GM13977 (cell line): Measurements from ENCODE around the gene NAV3.

Experiments used
- DNase-seq: peaks from one replicate; pipeline ENCODE4 v3.0.0; 2012; ENCODE audit warnings: low spot score
- in situ Hi-C: fragments of 300-500 bp; cut with MboI; formaldehyde crosslinking; loops from one replicate; pipeline ENCODE4 v1.12.0; 2022; ENCODE audit warnings: low sequenced_read_pairs, low pct_unique_long_range_greater_than_20kb, mixed read lengths, inconsistent platforms; ENCODE audit not compliant: unreplicated experiment
- TF ChIP-seq, protein P1 (sequence below): IDR thresholded peaks from 2 replicates; pipeline ENCODE4 v1.5.1; 2012; ENCODE audit warnings: mild to moderate bottlenecking, control low read depth; ENCODE audit not compliant: insufficient read depth; ENCODE audit errors: extremely low read depth, missing control alignments

The NAV3 gene

DNA sequence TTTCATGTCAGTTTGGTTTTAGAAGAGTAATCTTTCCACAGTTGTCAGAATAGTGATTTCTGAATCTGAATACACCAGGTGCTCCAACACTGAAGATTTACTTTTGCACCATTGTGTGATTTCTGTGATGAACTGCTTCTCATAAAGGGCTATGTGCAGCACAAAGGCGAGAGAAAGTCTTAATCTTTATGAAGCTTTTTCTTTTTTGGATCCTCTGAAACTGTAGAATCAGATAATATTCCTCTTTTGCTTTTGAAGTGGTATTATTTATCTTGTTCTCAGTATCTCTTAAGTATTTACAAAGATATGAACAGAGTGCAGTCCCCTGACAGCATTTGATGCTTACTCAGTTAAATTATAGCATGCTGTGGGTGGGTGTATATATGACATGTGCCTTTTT, 207.8 kb downstream of the NAV3 start:
- TF ChIP-seq, protein P1, sequence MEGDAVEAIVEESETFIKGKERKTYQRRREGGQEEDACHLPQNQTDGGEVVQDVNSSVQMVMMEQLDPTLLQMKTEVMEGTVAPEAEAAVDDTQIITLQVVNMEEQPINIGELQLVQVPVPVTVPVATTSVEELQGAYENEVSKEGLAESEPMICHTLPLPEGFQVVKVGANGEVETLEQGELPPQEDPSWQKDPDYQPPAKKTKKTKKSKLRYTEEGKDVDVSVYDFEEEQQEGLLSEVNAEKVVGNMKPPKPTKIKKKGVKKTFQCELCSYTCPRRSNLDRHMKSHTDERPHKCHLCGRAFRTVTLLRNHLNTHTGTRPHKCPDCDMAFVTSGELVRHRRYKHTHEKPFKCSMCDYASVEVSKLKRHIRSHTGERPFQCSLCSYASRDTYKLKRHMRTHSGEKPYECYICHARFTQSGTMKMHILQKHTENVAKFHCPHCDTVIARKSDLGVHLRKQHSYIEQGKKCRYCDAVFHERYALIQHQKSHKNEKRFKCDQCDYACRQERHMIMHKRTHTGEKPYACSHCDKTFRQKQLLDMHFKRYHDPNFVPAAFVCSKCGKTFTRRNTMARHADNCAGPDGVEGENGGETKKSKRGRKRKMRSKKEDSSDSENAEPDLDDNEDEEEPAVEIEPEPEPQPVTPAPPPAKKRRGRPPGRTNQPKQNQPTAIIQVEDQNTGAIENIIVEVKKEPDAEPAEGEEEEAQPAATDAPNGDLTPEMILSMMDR, result no peak
- in situ Hi-C loops, result no loop called here
- no peak for DNase-seq

DNA sequence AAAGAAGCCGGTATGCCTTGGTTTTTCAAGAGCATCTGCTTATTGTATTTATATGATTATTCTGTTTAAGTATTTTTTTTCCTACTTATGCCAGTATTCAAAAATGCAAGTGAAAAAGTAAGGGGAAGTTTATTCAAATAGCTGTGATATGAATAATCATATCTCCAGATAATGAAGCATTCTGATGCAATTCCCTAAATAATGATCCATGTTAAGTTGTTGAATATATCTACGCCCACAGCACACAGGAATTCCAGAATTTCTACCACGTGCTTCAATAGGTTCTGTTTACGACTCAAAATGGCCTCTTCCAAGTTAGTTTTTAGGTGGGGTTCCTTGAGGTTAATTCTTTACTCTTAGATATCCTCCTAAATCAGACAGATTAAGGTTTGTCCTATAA, 208.3 kb downstream of the NAV3 start:
- no peak for DNase-seq
- TF ChIP-seq, protein P1, result no peak
- in situ Hi-C loops, result no loop called here

DNA sequence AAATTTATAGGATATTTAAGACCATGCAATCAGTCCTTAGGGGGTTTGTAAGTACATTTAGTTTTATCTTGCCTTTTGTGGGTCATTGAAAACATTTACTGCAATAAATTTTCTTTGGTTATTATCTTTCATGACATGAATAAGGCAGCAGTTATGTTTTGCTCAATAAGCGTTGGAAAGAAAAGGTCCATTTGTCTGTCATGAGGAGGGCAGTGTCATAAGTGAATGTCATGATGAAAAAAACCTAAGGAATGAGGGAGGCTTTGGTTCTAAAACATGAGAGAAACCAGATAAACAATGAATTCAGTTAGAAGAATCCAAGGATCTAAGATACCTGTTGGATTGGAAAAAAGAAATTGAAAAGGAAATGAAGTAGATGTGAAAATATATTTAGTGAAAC, 209.4 kb downstream of the NAV3 start:
- TF ChIP-seq, protein P1, result no peak
- DNase-seq, result no peak
- in situ Hi-C loops, result no loop called here

DNA sequence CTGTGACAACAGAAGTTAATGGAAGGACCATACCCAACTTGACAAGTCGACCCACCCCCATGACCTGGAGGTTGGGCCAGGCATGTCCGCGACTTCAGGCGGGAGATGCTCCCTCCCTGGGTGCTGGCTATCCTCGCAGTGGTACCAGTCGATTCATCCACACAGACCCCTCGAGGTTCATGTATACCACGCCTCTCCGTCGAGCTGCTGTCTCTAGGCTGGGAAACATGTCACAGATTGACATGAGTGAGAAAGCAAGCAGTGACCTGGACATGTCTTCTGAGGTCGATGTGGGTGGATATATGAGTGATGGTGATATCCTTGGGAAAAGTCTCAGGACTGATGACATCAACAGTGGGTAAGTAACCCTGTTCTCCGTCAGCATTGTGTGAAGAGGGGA, 220.1 kb downstream of the NAV3 start:
- in situ Hi-C loops, result no loop called here
- DNase-seq, result no peak

DNA sequence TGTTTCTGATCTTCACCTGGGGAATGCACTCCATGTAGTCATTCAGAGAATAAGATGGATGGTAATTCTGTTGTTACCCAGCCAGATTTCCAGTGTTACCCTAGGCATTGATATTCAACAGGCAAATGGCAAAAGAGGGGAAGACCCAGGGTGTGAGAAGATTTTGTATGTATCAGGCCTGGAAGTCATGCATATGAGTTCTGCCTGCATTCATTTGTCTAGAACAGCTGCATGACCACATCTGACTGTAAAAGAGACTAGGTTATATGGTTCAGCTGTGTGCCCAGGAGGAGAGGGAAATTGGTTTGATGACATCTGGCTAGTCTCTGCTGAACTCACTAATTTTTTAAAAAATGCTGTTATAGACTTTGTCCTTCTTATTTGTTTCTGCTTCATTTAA, 224.9 kb downstream of the NAV3 start:
- TF ChIP-seq, protein P1, result no peak
- no peak for DNase-seq
- in situ Hi-C loops, result no loop called here

More for the DNA sequence above, 220.1 kb downstream of the NAV3 start:
- TF ChIP-seq, protein P1, result no peak

DNA sequence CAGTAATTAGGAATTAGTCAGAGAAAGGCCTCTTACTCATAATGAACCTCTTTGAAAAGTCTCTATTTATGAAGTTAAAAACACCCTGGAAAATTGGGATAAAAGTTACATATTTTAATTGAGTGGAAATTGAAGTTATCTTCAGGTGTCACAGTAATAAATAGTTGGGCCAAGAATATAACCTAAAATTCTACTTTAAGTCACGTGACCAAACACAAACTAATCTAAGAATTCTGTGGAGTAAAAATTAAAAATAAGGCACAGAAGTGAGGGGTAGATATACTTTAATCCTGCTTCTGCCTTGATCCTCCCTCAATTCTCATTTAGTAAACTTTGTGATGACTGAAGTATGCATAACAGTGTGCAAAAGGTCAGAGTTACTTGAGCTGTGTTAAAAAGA, 226.4 kb downstream of the NAV3 start:
- in situ Hi-C loops, result no loop called here
- TF ChIP-seq, protein P1, result no peak
- DNase-seq, result no peak

DNA sequence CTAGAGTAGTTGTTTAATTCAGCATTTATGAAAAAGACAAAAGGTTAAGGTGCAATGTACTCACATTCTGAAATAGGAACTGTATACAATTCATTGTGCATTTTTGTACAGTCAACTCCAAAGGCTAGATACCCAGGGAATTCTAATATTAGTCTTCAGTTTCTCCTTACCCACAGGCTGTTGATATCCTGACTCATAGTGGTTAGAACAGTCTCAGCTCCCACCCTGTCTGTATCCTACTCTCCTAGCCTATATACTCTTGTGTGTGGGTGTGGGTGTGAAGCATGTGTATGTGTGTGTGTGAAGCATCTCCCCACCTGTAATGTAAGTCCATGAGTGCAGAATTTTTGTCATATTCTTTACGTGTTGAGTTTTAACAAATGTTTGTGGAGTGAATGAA, 229.5 kb downstream of the NAV3 start:
- TF ChIP-seq, protein P1, result no peak
- no peak for DNase-seq
- in situ Hi-C loops, result no loop called here
